MG63 (cell line): Measurements from ENCODE around the gene MPST. TPM values are rescaled to one million over a fixed set of nuclear protein-coding genes. Genes with fewer than 3 reads are reported as not detected.

Source experiments
- DNase-seq: peaks from one replicate; pipeline ENCODE4 v3.0.0-alpha.2; 2020
- H3K27me3 ChIP-seq: fragments of 250-450 bp; sonication (Bioruptor Pico); 2 replicates; pipeline ENCODE4 v1.5.1; 2020; ENCODE audit warnings: mild to moderate bottlenecking, moderate library complexity
- H3K36me3 ChIP-seq: fragments of 250-450 bp; sonication (Bioruptor Pico); 2 replicates; pipeline ENCODE4 v1.5.1; 2020; ENCODE audit warnings: mild to moderate bottlenecking, moderate library complexity
- H3K4me3 ChIP-seq: fragments of 250-450 bp; sonication (Bioruptor Pico); 2 replicates; pipeline ENCODE4 v1.5.1; 2020; ENCODE audit warnings: mild to moderate bottlenecking, moderate library complexity
- H3K9me3 ChIP-seq: fragments of 250-450 bp; sonication (Bioruptor Pico); 2 replicates; pipeline ENCODE4 v1.5.1; 2020; ENCODE audit warnings: mild to moderate bottlenecking, moderate library complexity
- total RNA-seq: library from RNA; depleted of rRNA; stranded (reverse); fragments of >200 nt; shearing (Covaris generic); gene quantifications from 2 replicates; pipeline ENCODE4 v1.2.3, GENCODE V29; 2014; ENCODE audit warnings: low replicate concordance

The MPST gene
- total RNA-seq, 1 experiment from 2014 or later = 95.7 TPM

- no peak for DNase-seq
- H3K36me3 ChIP-seq = no peaks in the 10 kb centered on the region
- no peak overlapping the region for H3K4me3 ChIP-seq
- no peaks in the 10 kb centered on the region for H3K9me3 ChIP-seq
- peaks cover 8% of the 10 kb centered on the region; the same call in 1 of the 2 replicates for H3K27me3 ChIP-seq
Measured at GRCh38 chr22:36997746-36998145, 21.8 kb upstream of the MPST start.

DNA sequence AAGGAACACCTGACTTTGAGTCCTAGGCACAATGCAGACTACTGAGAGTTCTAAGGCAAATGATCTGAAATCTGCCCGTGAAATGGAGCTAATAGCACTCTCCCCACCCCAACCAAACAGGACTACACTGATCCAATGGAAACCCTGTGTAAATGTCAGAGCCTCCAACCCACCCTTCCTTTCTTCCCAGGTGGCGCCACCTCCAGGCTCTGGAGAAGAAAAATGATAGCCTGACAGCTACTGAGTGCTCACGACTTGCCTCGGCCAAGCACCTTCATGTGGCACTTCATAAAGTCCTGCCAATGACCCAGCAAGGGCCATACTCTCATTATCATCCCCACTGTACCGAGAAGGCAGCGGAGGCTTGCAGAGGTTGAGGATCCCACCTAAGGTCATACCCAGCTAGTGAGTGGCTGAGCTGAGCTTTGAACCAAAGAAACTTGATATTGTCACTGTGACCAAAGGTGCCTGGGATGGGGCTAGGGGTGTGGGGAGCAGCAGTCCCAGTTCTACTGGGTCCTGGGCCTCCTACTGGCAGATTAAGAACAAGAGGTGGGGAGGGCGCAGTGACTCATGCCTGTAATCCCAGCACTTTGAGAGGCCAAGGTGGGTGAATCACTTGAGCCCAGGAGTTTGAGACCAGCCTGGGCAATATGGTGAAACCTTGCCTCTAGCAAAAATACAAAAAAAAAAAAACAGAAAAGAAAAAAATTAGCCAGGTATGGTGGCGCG is 20.8 kb upstream of the MPST start:
- Histone ChIP-seq H3K9me3 (no peaks in the 10 kb centered on the region), H3K36me3 (no peaks in the 10 kb centered on the region), H3K4me3 (no peak overlapping the region), H3K27me3 (peaks cover 5% of the 10 kb centered on the region; the same call in 1 of the 2 replicates)
- DNase-seq = peak; percentile 68

GRCh38 chr22:36999463-36999862 is 20.1 kb upstream of the MPST start:
- Histone ChIP-seq H3K27me3 (no peaks in the 10 kb centered on the region; the same call in 1 of the 2 replicates), H3K4me3 (no peak overlapping the region), H3K9me3 (no peaks in the 10 kb centered on the region), H3K36me3 (no peaks in the 10 kb centered on the region)
- DNase-seq = no peak

GRCh38 chr22:37000676-37001534 is 18.6 kb upstream of the MPST start:
- H3K27me3 ChIP-seq = no peaks in the 10 kb centered on the region; the same call in 1 of the 2 replicates
- DNase-seq = no peak

DNA sequence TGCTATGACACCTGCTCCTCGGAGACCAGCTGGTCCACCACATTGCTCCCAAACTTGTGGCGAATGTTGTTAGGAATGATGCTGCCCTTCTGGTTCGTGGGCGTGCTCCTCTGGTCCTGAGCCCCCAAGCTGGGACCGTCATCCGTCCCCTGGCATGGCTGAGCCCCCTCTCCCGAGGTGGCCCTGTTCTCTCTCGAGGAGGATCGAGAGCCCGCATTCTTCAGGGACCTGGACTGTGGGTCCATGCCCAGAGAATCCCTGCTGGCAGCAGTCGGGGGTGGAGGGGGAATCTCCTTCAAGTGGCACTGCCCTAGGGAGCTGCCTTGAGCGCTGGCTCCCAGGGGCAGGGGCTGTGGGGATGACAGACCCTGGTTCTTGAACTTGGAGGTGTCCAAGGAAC is 17.7 kb upstream of the MPST start:
- Histone ChIP-seq H3K4me3 (no peak overlapping the region), H3K9me3 (peaks cover 3% of the 10 kb centered on the region), H3K36me3 (no peaks in the 10 kb centered on the region), H3K27me3 (no peaks in the 10 kb centered on the region; the same call in 1 of the 2 replicates)
- no peak for DNase-seq

More at GRCh38 chr22:37000676-37001534, 18.6 kb upstream of the MPST start:
- Histone ChIP-seq H3K9me3 (peaks cover 3% of the 10 kb centered on the region), H3K4me3 (no peak overlapping the region), H3K36me3 (no peaks in the 10 kb centered on the region)

GRCh38 chr22:37002633-37003032 is 16.9 kb upstream of the MPST start:
- no peak overlapping the region for H3K4me3 ChIP-seq
- no peaks in the 10 kb centered on the region for H3K36me3 ChIP-seq
- DNase-seq = no peak
- H3K27me3 ChIP-seq = no peaks in the 10 kb centered on the region; the same call in 1 of the 2 replicates
- H3K9me3 ChIP-seq = peaks cover 3% of the 10 kb centered on the region

DNA sequence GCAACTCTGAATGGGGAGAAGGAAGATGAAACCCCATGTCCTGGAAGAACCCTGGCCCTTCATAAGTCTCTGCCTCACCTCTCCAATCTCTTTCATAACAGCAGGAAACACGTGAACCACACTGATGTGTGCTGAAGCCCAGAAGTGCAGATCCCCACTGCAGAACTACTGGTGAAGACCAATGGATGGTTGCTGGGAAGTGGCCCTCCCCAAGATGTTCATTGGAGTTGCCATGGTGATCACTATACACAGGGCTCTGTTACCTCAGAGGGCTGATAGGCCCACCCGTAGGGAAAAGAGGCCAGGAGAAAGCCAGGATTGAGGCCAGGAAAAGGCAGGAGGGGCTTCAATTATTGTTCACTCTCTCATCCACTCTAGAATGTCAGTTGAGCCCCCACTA is 11.9 kb upstream of the MPST start:
- H3K4me3 ChIP-seq = no peak overlapping the region
- no peaks in the 10 kb centered on the region for H3K36me3 ChIP-seq
- DNase-seq = no peak
- H3K9me3 ChIP-seq = peaks cover 3% of the 10 kb centered on the region
- no peaks in the 10 kb centered on the region; the same call in 1 of the 2 replicates for H3K27me3 ChIP-seq

DNA sequence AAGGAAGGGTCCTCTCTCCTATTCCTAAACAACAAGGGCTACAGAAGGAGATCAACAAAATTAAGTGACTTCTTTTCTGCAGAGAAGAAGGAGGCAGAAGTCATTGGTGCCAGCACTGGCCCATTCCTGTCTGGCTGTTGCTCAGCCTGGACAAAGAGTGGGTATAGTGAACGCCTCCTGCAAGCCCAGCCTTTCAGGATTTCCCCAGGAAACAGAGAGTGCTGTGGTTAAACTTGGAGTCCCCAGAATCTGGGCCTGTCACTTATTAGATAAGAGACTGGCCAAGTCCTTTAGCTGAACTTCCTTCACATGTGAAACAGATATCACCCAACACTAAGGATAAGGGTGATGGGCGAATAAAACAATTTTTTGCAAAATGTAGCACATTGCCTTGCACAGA is 11.2 kb upstream of the MPST start:
- DNase-seq = no peak
- no peaks in the 10 kb centered on the region for H3K36me3 ChIP-seq
- H3K27me3 ChIP-seq = no peaks in the 10 kb centered on the region; the same call in 1 of the 2 replicates
- H3K4me3 ChIP-seq = no peak overlapping the region
- peaks cover 3% of the 10 kb centered on the region for H3K9me3 ChIP-seq

DNA sequence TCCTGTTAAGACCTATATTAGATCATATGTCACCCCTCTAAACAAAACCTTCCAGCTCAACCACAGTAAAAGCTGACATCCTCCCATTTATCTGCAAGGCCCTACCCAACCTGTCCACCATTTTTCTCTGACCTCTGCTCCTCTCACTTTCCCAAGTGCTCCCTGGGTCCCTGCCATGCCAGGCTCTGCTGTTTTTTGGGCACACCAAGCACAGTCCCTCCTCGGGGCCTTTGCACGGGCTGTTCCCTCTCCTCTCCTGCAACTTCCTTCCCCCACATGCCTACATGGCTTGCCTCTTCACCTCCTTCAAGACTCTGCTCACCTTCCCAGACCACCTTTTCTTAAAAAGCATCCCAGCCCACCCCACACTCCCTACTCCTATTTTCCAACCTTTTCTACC is 10.1 kb upstream of the MPST start:
- H3K4me3 ChIP-seq = no peak overlapping the region
- H3K36me3 ChIP-seq = no peaks in the 10 kb centered on the region
- H3K9me3 ChIP-seq = peaks cover 3% of the 10 kb centered on the region
- H3K27me3 ChIP-seq = no peaks in the 10 kb centered on the region; the same call in 1 of the 2 replicates
- no peak for DNase-seq

- Histone ChIP-seq H3K4me3 (no peak overlapping the region), H3K27me3 (no peaks in the 10 kb centered on the region; the same call in 1 of the 2 replicates), H3K9me3 (no peaks in the 10 kb centered on the region; the same call in 1 of the 2 replicates), H3K36me3 (no peaks in the 10 kb centered on the region)
- no peak for DNase-seq
Measured at GRCh38 chr22:37010174-37010573, 9.4 kb upstream of the MPST start.

- no peaks in the 10 kb centered on the region; the same call in 1 of the 2 replicates for H3K9me3 ChIP-seq
- no peak overlapping the region for H3K4me3 ChIP-seq
- H3K27me3 ChIP-seq = no peaks in the 10 kb centered on the region; the same call in 1 of the 2 replicates
- no peak for DNase-seq
- H3K36me3 ChIP-seq = no peaks in the 10 kb centered on the region
Measured at GRCh38 chr22:37010976-37011375, 8.6 kb upstream of the MPST start.

GRCh38 chr22:37011472-37011871 is 8.1 kb upstream of the MPST start:
- no peaks in the 10 kb centered on the region for H3K9me3 ChIP-seq
- no peak overlapping the region for H3K4me3 ChIP-seq
- DNase-seq = no peak
- no peaks in the 10 kb centered on the region for H3K36me3 ChIP-seq
- H3K27me3 ChIP-seq = no peaks in the 10 kb centered on the region; the same call in 1 of the 2 replicates

DNA sequence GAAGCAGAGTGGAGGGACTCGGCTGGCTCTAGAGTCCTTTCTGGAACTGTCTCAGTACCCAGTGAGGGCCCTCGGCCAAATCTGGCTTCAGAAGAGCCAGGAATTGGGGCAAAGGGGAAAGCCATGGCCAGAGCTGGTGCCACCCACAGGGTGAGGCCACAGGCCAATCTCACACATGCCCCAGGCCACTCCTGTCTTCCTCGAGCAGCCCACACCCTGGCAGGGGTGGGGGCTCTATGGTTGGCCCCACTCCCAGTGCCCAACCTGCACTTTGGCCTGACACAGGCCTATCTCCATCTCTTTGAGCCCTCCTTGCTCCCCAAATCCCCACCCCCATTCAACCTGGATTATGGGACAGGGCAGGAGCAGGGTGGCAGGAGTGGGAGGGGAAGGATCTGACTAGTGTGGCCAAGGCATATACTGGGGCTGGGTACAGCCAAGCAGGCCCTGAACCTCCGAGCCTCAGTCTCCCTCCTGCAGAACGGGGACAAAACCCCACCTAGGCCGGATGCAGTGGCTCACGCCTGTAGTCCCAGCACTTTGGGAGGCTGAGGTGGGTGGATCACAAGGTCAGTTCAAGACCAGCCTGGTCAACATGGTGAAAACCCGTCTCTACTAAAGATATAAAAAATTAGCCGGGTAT is 7.2 kb upstream of the MPST start:
- no peaks in the 10 kb centered on the region for H3K9me3 ChIP-seq
- H3K36me3 ChIP-seq = no peaks in the 10 kb centered on the region
- H3K4me3 ChIP-seq = no peak overlapping the region
- H3K27me3 ChIP-seq = no peaks in the 10 kb centered on the region
- peak; percentile 51 for DNase-seq

DNA sequence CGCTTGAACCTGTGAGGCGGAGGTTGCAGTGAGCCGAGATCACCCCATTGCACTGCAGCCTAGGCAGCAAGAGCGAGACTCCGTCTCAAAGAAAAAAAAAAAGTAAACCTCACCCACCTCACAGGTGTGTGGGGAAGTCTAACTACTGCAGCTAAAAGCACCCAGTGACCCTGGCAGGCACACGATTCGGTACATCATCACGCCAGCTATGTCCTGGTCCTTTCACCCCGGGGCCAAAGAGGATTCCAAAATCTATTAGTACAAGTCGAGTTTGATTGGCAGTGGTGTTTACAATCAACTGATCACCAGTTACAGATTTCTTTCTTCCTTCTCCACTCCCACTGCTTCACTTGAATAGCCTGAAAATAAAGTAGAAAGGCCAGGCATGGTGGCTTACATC is 6.6 kb upstream of the MPST start:
- Histone ChIP-seq H3K36me3 (no peaks in the 10 kb centered on the region; the same call in 1 of the 2 replicates), H3K9me3 (no peaks in the 10 kb centered on the region), H3K4me3 (no peak overlapping the region), H3K27me3 (no peaks in the 10 kb centered on the region)
- DNase-seq = no peak

DNA sequence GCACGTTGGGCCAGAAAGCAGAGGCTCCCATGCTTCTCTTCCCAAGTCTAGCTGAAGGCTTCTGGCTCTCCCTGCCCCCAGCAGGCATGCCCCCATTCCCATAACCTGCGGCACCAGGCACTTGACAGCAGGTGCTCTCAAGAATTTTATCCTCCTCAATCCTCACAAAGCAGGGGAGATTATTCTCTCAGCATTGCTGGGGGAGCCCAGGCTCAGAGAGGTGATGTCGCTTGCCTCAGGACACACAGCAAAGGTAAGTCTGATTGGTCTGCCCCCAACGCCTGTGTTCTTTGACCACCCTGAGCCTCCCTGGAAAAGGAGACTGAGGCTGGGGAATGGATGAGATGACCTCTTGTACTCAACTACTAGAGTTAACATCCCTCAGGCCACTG is 5.1 kb upstream of the MPST start:
- no peaks in the 10 kb centered on the region; the same call in 1 of the 2 replicates for H3K36me3 ChIP-seq
- no peak for DNase-seq
- no peak overlapping the region for H3K4me3 ChIP-seq
- no peaks in the 10 kb centered on the region for H3K9me3 ChIP-seq
- H3K27me3 ChIP-seq = no peaks in the 10 kb centered on the region

DNA sequence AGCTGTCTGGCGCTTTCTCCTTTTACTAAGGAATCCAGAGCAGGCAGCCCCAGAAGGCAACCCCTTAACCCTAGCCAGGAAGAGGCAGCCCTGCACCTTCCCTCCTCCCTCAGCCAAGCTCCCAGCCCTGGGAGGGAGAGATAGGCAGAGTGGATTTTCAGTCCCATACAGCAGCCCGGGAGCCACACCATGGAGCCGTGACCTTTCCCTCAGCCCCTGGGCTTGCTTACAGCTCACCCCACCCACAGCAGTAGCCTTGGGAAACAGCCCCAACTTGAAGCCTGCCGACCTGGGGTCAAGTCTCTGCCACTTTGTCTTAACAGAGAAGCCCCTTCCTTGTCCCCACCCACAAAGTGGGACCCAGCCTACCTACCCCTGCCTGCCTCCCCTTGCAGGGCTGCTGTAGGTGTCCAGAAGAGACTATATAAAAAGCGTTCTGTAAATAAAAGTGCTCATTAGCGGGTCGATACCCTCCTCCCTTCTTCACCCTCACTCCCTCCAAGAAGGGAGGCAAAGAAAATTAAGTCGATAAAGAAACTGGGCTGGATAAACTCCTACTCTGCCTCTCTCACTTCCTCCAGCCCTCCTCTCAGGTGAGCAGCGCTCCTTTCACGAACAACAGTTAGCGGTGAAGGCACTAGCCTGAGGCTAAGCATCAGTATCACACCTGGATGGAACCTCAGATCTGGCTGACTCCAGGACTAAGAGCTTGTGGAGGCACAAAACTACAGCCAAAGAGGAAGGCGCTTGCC is 4.5 kb upstream of the MPST start:
- Histone ChIP-seq H3K9me3 (no peaks in the 10 kb centered on the region), H3K27me3 (no peaks in the 10 kb centered on the region), H3K36me3 (no peaks in the 10 kb centered on the region; the same call in 1 of the 2 replicates), H3K4me3 (no peak overlapping the region)
- no peak for DNase-seq
